Measurements from ENCODE around the gene USP36.

- TF ChIP-seq, protein P1, sequence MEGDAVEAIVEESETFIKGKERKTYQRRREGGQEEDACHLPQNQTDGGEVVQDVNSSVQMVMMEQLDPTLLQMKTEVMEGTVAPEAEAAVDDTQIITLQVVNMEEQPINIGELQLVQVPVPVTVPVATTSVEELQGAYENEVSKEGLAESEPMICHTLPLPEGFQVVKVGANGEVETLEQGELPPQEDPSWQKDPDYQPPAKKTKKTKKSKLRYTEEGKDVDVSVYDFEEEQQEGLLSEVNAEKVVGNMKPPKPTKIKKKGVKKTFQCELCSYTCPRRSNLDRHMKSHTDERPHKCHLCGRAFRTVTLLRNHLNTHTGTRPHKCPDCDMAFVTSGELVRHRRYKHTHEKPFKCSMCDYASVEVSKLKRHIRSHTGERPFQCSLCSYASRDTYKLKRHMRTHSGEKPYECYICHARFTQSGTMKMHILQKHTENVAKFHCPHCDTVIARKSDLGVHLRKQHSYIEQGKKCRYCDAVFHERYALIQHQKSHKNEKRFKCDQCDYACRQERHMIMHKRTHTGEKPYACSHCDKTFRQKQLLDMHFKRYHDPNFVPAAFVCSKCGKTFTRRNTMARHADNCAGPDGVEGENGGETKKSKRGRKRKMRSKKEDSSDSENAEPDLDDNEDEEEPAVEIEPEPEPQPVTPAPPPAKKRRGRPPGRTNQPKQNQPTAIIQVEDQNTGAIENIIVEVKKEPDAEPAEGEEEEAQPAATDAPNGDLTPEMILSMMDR (IDR thresholded peaks at IDR 0.05), result no peak
- TF ChIP-seq POLR2A (IDR thresholded peaks at IDR 0.05) (no peak), POLR2AphosphoS5 (IDR thresholded peaks at IDR 0.05; ENCODE audit: insufficient read depth in 1 of 2, low read depth in 1 of 2) (no peak)
Observed at GRCh38 chr17:78802008-78802407, 38.6 kb downstream of the USP36 start.

All from vagina (tissue), 2 donors.